Glutamatergic neuron (in vitro differentiated cells): ENCODE measurements around the gene CTCF. TPM values are rescaled to one million over a fixed set of nuclear protein-coding genes. Genes with fewer than 3 reads are reported as not detected.

Source experiments
- DNase-seq: peaks from one replicate; pipeline ENCODE4 v3.0.0; 2022
- H3K27ac Mint-ChIP-seq: one replicate; pipeline ENCODE4 v1.8.0; 2020; ENCODE audit warnings: mild to moderate bottlenecking, mixed read lengths, inconsistent platforms; ENCODE audit not compliant: unreplicated experiment
- H3K27me3 Mint-ChIP-seq: one replicate; pipeline ENCODE4 v1.8.0; 2020; ENCODE audit warnings: mild to moderate bottlenecking, moderate library complexity, mixed read lengths, inconsistent platforms; ENCODE audit not compliant: unreplicated experiment
- H3K36me3 Mint-ChIP-seq: one replicate; pipeline ENCODE4 v1.8.0; 2020; ENCODE audit warnings: mild to moderate bottlenecking, mixed read lengths, inconsistent platforms; ENCODE audit not compliant: unreplicated experiment
- H3K4me1 Mint-ChIP-seq: one replicate; pipeline ENCODE4 v1.8.0; 2020; ENCODE audit warnings: mild to moderate bottlenecking, low read depth, mixed read lengths, inconsistent platforms; ENCODE audit not compliant: unreplicated experiment
- H3K4me3 Mint-ChIP-seq: one replicate; pipeline ENCODE4 v1.8.0; 2020; ENCODE audit warnings: mild to moderate bottlenecking, mixed read lengths, inconsistent platforms; ENCODE audit not compliant: unreplicated experiment
- H3K9me3 Mint-ChIP-seq: one replicate; pipeline ENCODE4 v1.8.0; 2020; ENCODE audit warnings: mild to moderate bottlenecking, moderate library complexity, mixed read lengths, inconsistent platforms; ENCODE audit not compliant: unreplicated experiment
- CTCF ChIP-seq: fragments of 200-600 bp; sonication (generic); IDR thresholded peaks from one replicate; pipeline ENCODE4 v1.5.0; 2021; ENCODE audit not compliant: partially characterized antibody, unreplicated experiment
- total RNA-seq: library from RNA; stranded (reverse); fragmentation: NEBNext Ultra II Directional; extraction: Animal tissue kit (Norgen Biotek cat#: 25700); gene quantifications from one replicate; pipeline ENCODE4 v1.2.1, GENCODE V29; 2021; ENCODE audit not compliant: unreplicated experiment

Gene CTCF
- total RNA-seq, 1 donor from 2014 or later, result 42.8 TPM

- H3K4me3 Mint-ChIP-seq, result no peak overlapping the region
- peaks cover 20% of the 10 kb centered on the region for H3K27me3 Mint-ChIP-seq
- H3K9me3 Mint-ChIP-seq, result peaks cover 9% of the 10 kb centered on the region
- H3K4me1 Mint-ChIP-seq, result peaks cover 2% of the 10 kb centered on the region
- no peak overlapping the region for H3K27ac Mint-ChIP-seq
- no peak for DNase-seq
- TF ChIP-seq CTCF, result no peak
- peaks cover 5% of the 10 kb centered on the region for H3K36me3 Mint-ChIP-seq
Observed at GRCh38 chr16:67656344-67657016, 94.2 kb downstream of the CTCF start.

GRCh38 chr16:67657017-67657608, 94.8 kb downstream of the CTCF start:
- H3K36me3 Mint-ChIP-seq, result peaks cover 5% of the 10 kb centered on the region
- H3K4me3 Mint-ChIP-seq, result no peak overlapping the region
- DNase-seq, result no peak

GRCh38 chr16:67657751-67658518, 95.6 kb downstream of the CTCF start:
- peaks cover 9% of the 10 kb centered on the region for H3K9me3 Mint-ChIP-seq
- no peak overlapping the region for H3K27ac Mint-ChIP-seq
- H3K36me3 Mint-ChIP-seq, result peaks cover 5% of the 10 kb centered on the region
- TF ChIP-seq CTCF, result no peak
- DNase-seq, result no peak
- no peak overlapping the region for H3K4me3 Mint-ChIP-seq
- no peaks in the 10 kb centered on the region for H3K4me1 Mint-ChIP-seq
- H3K27me3 Mint-ChIP-seq, result peaks cover 18% of the 10 kb centered on the region

More at GRCh38 chr16:67657017-67657608, 94.8 kb downstream of the CTCF start:
- peaks cover 21% of the 10 kb centered on the region for H3K27me3 Mint-ChIP-seq
- H3K4me1 Mint-ChIP-seq, result peaks cover under 1% of the 10 kb centered on the region
- no peak overlapping the region for H3K27ac Mint-ChIP-seq
- no peak for TF ChIP-seq CTCF
- peaks cover 9% of the 10 kb centered on the region for H3K9me3 Mint-ChIP-seq

- Mint-ChIP-seq H3K4me3 (peak overlapping the region; percentile 85), H3K27me3 (peaks cover 16% of the 10 kb centered on the region), H3K4me1 (peaks cover 3% of the 10 kb centered on the region), H3K36me3 (peaks cover 5% of the 10 kb centered on the region), H3K27ac (no peak overlapping the region), H3K9me3 (peaks cover 8% of the 10 kb centered on the region)
- no peak for TF ChIP-seq CTCF
- DNase-seq, result no peak
Observed at GRCh38 chr16:67658849-67659674, 96.7 kb downstream of the CTCF start.
